Neural cell (in vitro differentiated cells): Measurements from ENCODE around the gene TMEM179B. TPM values are rescaled to one million over a fixed set of nuclear protein-coding genes. Genes with fewer than 3 reads are reported as not detected.
A peak's percentile ranks its signal among the peaks of the same experiment; 100 is the strongest.

Source experiments
- H2AFZ ChIP-seq: fragments of 200-600, 300-800 bp; sonication (generic), shearing (Covaris generic); 2 replicates; pipeline ENCODE4 v1.6.0; 2014; ENCODE audit warnings: low read depth, mild to moderate bottlenecking, antibody characterized with exemption, low read length, moderate library complexity
- H3F3A ChIP-seq: fragments of 200-600 bp; shearing (Covaris generic); 2 replicates; pipeline ENCODE4 v1.6.1; 2016; ENCODE audit warnings: mild to moderate bottlenecking, moderate library complexity, mixed read lengths, antibody characterized with exemption, low read length; ENCODE audit not compliant: insufficient read depth, poor library complexity, severe bottlenecking
- H3K27ac ChIP-seq: fragments of 200-600, 300-800 bp; sonication (generic), shearing (Covaris generic); 2 replicates; pipeline ENCODE4 v1.5.1; 2014; ENCODE audit warnings: mild to moderate bottlenecking, low read length, moderate library complexity
- H3K27me3 ChIP-seq: fragments of 300-800, 200-600 bp; sonication (generic), shearing (Covaris generic); 2 replicates; pipeline ENCODE4 v1.6.0; 2014; ENCODE audit warnings: mild to moderate bottlenecking, low read depth, low read length, moderate library complexity; ENCODE audit not compliant: insufficient read depth
- H3K36me3 ChIP-seq: fragments of 300-800, 200-600 bp; sonication (generic), shearing (Covaris generic); 2 replicates; pipeline ENCODE4 v1.5.1; 2014; ENCODE audit warnings: mild to moderate bottlenecking, antibody characterized with exemption, low read length, moderate library complexity; ENCODE audit not compliant: insufficient read depth
- H3K4me2 ChIP-seq: fragments of 300-800, 200-600 bp; sonication (generic), shearing (Covaris generic); 2 replicates; pipeline ENCODE4 v1.6.0; 2014; ENCODE audit warnings: mild to moderate bottlenecking, low read length
- H3K4me3 ChIP-seq: fragments of 300-800, 200-600 bp; sonication (generic), shearing (Covaris generic); 2 replicates; pipeline ENCODE4 v1.5.1; 2014; ENCODE audit warnings: mild to moderate bottlenecking, low read length, moderate library complexity
- H3K79me2 ChIP-seq: fragments of 200-600 bp; shearing (Covaris generic); replicated peaks from 2 replicates; pipeline ENCODE4 v1.6.0; 2014; ENCODE audit warnings: mild to moderate bottlenecking, low read length, moderate library complexity; ENCODE audit not compliant: insufficient read depth
- H3K9ac ChIP-seq: fragments of 300-800, 200-600 bp; sonication (generic), shearing (Covaris generic); 2 replicates; pipeline ENCODE4 v1.6.1; 2016; ENCODE audit warnings: mild to moderate bottlenecking, low read length, mixed read lengths
- H3K9me2 ChIP-seq: fragments of 200-600 bp; shearing (Covaris generic); 2 replicates; pipeline ENCODE4 v1.6.1; 2016; ENCODE audit warnings: mild to moderate bottlenecking, low read length, mixed read lengths; ENCODE audit not compliant: insufficient read depth
- H3K9me3 ChIP-seq: fragments of 200-600, 300-800 bp; sonication (generic), shearing (Covaris generic); 2 replicates; pipeline ENCODE4 v1.6.1; 2016; ENCODE audit warnings: mild to moderate bottlenecking, mixed run types, low read length, moderate library complexity, mixed read lengths
- H4K20me1 ChIP-seq: fragments of 200-600 bp; shearing (Covaris generic); 2 replicates; pipeline ENCODE4 v1.6.1; 2016; ENCODE audit warnings: mild to moderate bottlenecking, mixed run types; ENCODE audit not compliant: insufficient read depth
- CTCF ChIP-seq: fragments of 450-650 bp; IDR thresholded peaks from 2 replicates; pipeline ENCODE4 v1.5.1; 2014; ENCODE audit warnings: antibody characterized with exemption, mild to moderate bottlenecking, moderate library complexity; ENCODE audit not compliant: poor library complexity, severe bottlenecking
- EP300 ChIP-seq: fragments of 450-650 bp; conservative IDR thresholded peaks from 2 replicates; pipeline ENCODE4 v1.6.1; 2014; ENCODE audit warnings: antibody characterized with exemption, mild to moderate bottlenecking, moderate library complexity; ENCODE audit not compliant: poor library complexity, severe bottlenecking
- EZH2 ChIP-seq: fragments of 200-600, 300-800 bp; shearing (Covaris generic), sonication (generic); IDR thresholded peaks from 2 replicates; pipeline ENCODE4 v1.6.1; 2014; ENCODE audit warnings: antibody characterized with exemption, low read length, borderline replicate concordance, mild to moderate bottlenecking; ENCODE audit not compliant: insufficient read depth, poor library complexity, severe bottlenecking
- MXI1 ChIP-seq: fragments of 450-650 bp; conservative IDR thresholded peaks from 2 replicates; pipeline ENCODE4 v1.6.1; 2014; ENCODE audit warnings: antibody characterized with exemption, mild to moderate bottlenecking; ENCODE audit not compliant: poor library complexity, severe bottlenecking
- POLR2AphosphoS5 ChIP-seq: IDR thresholded peaks from 2 replicates; pipeline ENCODE4 v1.6.1; 2012
- RAD21 ChIP-seq: fragments of 450-650 bp; conservative IDR thresholded peaks from 2 replicates; pipeline ENCODE4 v1.6.1; 2014; ENCODE audit warnings: antibody characterized with exemption, mild to moderate bottlenecking, moderate library complexity
- SMC3 ChIP-seq: fragments of 450-650 bp; conservative IDR thresholded peaks from 2 replicates; pipeline ENCODE4 v1.6.1; 2014; ENCODE audit warnings: antibody characterized with exemption, mild to moderate bottlenecking, moderate library complexity; ENCODE audit not compliant: poor library complexity
- TAF1 ChIP-seq: IDR thresholded peaks from 2 replicates; pipeline ENCODE4 v1.6.1; 2012; ENCODE audit warnings: low read depth
- polyA plus RNA-seq: library from polyadenylated mRNA; depleted of rRNA; stranded (reverse); fragments of >200 nt; gene quantifications from 2 replicates; pipeline ENCODE4 v1.2.3, GENCODE V29; 2014
- TF ChIP-seq, protein P1 (sequence below): IDR thresholded peaks from 2 replicates; pipeline ENCODE4 v1.6.1; 2012; ENCODE audit warnings: borderline replicate concordance

TMEM179B gene
- polyA plus RNA-seq, 1 donor from 2014 or later, result 24.5 TPM

GRCh38 chr11:62770778-62771143, 16.4 kb upstream of the TMEM179B start:
- no peaks in the 10 kb centered on the region for H3K9me2 ChIP-seq
- peak overlapping the region; percentile 87 for H3K4me3 ChIP-seq
- H3K36me3 ChIP-seq, result no peaks in the 10 kb centered on the region
- H2AFZ ChIP-seq, result peak overlapping the region; percentile 61
- peak overlapping the region; percentile 85 for H3K27ac ChIP-seq
- peaks cover 10% of the 10 kb centered on the region for H3K79me2 ChIP-seq
- no peaks in the 10 kb centered on the region for H3K9me3 ChIP-seq
- peak overlapping the region; percentile 73 for H3K9ac ChIP-seq
- H3K27me3 ChIP-seq, result no peaks in the 10 kb centered on the region
- peak overlapping the region; percentile 77 for H3K4me2 ChIP-seq
- H4K20me1 ChIP-seq, result no peaks in the 10 kb centered on the region
- no peak for TF ChIP-seq SMC3
- no peak for TF ChIP-seq MXI1
- TF ChIP-seq EZH2, result no peak
- no peak for TF ChIP-seq CTCF
- no peak for TF ChIP-seq TAF1
- peaks cover 5% of the 10 kb centered on the region for H3F3A ChIP-seq

DNA sequence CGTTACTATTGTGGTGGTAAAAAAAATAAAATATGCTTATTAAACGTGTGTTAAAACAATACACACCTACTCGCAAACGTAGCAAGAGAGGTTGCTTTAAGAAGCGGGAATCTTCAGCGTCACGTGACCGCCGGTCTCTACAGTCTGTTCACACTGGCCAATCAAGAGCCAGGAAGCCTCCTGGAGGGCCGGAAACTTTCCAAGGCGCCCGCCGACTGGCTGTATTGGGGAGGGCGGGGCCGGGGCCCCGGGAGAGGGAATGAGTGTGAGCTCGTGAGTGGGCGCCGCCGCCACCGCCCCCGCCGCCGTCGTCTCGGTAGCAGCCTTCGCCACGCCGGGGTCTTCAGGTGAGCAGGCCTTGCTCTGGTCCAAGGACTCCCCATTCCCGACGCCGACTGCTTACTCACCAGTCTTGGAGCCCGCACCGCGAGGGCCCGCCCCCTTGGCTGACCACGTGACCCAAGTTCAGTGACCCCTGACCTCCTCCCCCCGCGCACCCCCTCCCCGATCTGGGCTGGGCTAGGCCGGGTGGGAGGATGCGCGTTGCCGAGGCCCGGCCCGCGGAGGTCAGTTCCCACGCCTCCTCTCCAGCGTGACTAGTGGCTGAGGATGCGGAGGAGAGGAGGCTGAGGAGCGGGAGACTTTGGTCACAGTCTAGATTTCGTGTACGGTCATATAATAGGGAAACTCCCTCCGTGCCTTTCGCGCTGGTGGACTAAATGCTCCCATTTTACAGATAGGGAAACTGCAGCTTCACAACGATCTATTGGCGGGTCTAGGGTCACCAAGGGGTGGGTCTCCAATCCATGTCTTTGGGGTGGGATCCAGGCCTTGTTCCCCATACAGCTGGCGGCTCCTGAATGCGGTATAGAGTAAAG, 15.8 kb upstream of the TMEM179B start, which contains the start of gene TAF6L:
Gene TAF6L (plus strand): TSS at position 253 of the 878 bp plus-strand sequence. CDS start 4,388 bp downstream, outside the sequence.
- H3K27ac ChIP-seq, result peak within 1 kb of the TSS; percentile 85
- peak within 1 kb of the TSS; percentile 86 for H3K4me2 ChIP-seq
- no peaks in the 10 kb centered on the region for H4K20me1 ChIP-seq
- peak within 1 kb of the TSS; percentile 61 for H2AFZ ChIP-seq
- H3K27me3 ChIP-seq, result no peaks in the 10 kb centered on the region
- H3K9me2 ChIP-seq, result no peaks in the 10 kb centered on the region
- H3K9me3 ChIP-seq, result no peaks in the 10 kb centered on the region
- H3K9ac ChIP-seq, result peak within 1 kb of the TSS; percentile 73
- H3K4me3 ChIP-seq, result peak within 1 kb of the TSS; percentile 87
- peak; percentile 44 for TF ChIP-seq SMC3
- no peak for TF ChIP-seq CTCF
- peak; percentile 18 for TF ChIP-seq EP300
- no peak for TF ChIP-seq TAF1
- TF ChIP-seq, protein P1, sequence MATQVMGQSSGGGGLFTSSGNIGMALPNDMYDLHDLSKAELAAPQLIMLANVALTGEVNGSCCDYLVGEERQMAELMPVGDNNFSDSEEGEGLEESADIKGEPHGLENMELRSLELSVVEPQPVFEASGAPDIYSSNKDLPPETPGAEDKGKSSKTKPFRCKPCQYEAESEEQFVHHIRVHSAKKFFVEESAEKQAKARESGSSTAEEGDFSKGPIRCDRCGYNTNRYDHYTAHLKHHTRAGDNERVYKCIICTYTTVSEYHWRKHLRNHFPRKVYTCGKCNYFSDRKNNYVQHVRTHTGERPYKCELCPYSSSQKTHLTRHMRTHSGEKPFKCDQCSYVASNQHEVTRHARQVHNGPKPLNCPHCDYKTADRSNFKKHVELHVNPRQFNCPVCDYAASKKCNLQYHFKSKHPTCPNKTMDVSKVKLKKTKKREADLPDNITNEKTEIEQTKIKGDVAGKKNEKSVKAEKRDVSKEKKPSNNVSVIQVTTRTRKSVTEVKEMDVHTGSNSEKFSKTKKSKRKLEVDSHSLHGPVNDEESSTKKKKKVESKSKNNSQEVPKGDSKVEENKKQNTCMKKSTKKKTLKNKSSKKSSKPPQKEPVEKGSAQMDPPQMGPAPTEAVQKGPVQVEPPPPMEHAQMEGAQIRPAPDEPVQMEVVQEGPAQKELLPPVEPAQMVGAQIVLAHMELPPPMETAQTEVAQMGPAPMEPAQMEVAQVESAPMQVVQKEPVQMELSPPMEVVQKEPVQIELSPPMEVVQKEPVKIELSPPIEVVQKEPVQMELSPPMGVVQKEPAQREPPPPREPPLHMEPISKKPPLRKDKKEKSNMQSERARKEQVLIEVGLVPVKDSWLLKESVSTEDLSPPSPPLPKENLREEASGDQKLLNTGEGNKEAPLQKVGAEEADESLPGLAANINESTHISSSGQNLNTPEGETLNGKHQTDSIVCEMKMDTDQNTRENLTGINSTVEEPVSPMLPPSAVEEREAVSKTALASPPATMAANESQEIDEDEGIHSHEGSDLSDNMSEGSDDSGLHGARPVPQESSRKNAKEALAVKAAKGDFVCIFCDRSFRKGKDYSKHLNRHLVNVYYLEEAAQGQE, result no peak
- no peak for TF ChIP-seq RAD21
- TF ChIP-seq POLR2AphosphoS5, result peak; percentile 77
- TF ChIP-seq MXI1, result peak; percentile 85
- no peak for TF ChIP-seq EZH2
- no peaks in the 10 kb centered on the region for H3K36me3 ChIP-seq
- peaks cover 10% of the 10 kb centered on the region for H3K79me2 ChIP-seq
- peaks cover 5% of the 10 kb centered on the region for H3F3A ChIP-seq
